ENCODE measurements around the gene GAS2L1. TPM values are rescaled to one million over a fixed set of nuclear protein-coding genes. Genes with fewer than 3 reads are reported as not detected.

The GAS2L1 gene
- total RNA-seq, 1 donor, result 11.6 TPM

- H3K4me2 ChIP-seq (ENCODE audit: insufficient read depth, low read length), result peak overlapping the region; percentile 32
- H3K79me2 ChIP-seq (ENCODE audit: insufficient read depth, low read length), result peaks cover 32% of the 10 kb centered on the region
- H3K27ac ChIP-seq (ENCODE audit: low read depth, low read length), result peak overlapping the region; percentile 78
- H3K27me3 ChIP-seq (ENCODE audit: insufficient read depth, low read length), result peaks cover 15% of the 10 kb centered on the region
- no peaks in the 10 kb centered on the region for H3K36me3 ChIP-seq (ENCODE audit: insufficient read depth, low read length)
- peaks cover 37% of the 10 kb centered on the region for H3K4me1 ChIP-seq (ENCODE audit: insufficient read depth, low read length)
- H3K4me3 ChIP-seq (ENCODE audit: insufficient read depth, low read length), result peak overlapping the region; percentile 10
- no peak overlapping the region for H2AFZ ChIP-seq (ENCODE audit: low read length)
- H4K20me1 ChIP-seq (ENCODE audit: insufficient read depth, low read length), result peaks cover 17% of the 10 kb centered on the region
- TF ChIP-seq, protein P1, sequence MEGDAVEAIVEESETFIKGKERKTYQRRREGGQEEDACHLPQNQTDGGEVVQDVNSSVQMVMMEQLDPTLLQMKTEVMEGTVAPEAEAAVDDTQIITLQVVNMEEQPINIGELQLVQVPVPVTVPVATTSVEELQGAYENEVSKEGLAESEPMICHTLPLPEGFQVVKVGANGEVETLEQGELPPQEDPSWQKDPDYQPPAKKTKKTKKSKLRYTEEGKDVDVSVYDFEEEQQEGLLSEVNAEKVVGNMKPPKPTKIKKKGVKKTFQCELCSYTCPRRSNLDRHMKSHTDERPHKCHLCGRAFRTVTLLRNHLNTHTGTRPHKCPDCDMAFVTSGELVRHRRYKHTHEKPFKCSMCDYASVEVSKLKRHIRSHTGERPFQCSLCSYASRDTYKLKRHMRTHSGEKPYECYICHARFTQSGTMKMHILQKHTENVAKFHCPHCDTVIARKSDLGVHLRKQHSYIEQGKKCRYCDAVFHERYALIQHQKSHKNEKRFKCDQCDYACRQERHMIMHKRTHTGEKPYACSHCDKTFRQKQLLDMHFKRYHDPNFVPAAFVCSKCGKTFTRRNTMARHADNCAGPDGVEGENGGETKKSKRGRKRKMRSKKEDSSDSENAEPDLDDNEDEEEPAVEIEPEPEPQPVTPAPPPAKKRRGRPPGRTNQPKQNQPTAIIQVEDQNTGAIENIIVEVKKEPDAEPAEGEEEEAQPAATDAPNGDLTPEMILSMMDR (IDR thresholded peaks at IDR 0.05; ENCODE audit: extremely low read depth, low read depth, low read length), result no peak
- H3K9me3 ChIP-seq (ENCODE audit: low read depth, low read length), result no peaks in the 10 kb centered on the region
- DNase-seq (ENCODE audit: insufficient read length, low spot score, missing footprints), result peak; percentile 77
Measured at GRCh38 chr22:29309332-29310064, 3.0 kb downstream of the GAS2L1 start.

GRCh38 chr22:29310065-29310862, 3.8 kb downstream of the GAS2L1 start:
- H3K27ac ChIP-seq (ENCODE audit: low read depth, low read length), result peak overlapping the region; percentile 77

GRCh38 chr22:29310863-29311339, 4.5 kb downstream of the GAS2L1 start:
- TF ChIP-seq, protein P1 (IDR thresholded peaks at IDR 0.05; ENCODE audit: extremely low read depth, low read depth, low read length), result no peak
- H3K4me1 ChIP-seq (ENCODE audit: insufficient read depth, low read length), result peaks cover 37% of the 10 kb centered on the region
- H3K36me3 ChIP-seq (ENCODE audit: insufficient read depth, low read length), result no peaks in the 10 kb centered on the region
- H3K79me2 ChIP-seq (ENCODE audit: insufficient read depth, low read length), result peaks cover 32% of the 10 kb centered on the region
- peak overlapping the region; percentile 85 for H2AFZ ChIP-seq (ENCODE audit: low read length)
- peak overlapping the region; percentile 77 for H3K27ac ChIP-seq (ENCODE audit: low read depth, low read length)
- peak; percentile 100 for DNase-seq (ENCODE audit: insufficient read length, low spot score, missing footprints)
- H3K27me3 ChIP-seq (ENCODE audit: insufficient read depth, low read length), result peaks cover 26% of the 10 kb centered on the region
- H4K20me1 ChIP-seq (ENCODE audit: insufficient read depth, low read length), result peaks cover 18% of the 10 kb centered on the region
- no peaks in the 10 kb centered on the region for H3K9me3 ChIP-seq (ENCODE audit: low read depth, low read length)
- H3K4me3 ChIP-seq (ENCODE audit: insufficient read depth, low read length), result peak overlapping the region; percentile 61
- H3K4me2 ChIP-seq (ENCODE audit: insufficient read depth, low read length), result peak overlapping the region; percentile 78

More at GRCh38 chr22:29310065-29310862, 3.8 kb downstream of the GAS2L1 start:
- H2AFZ ChIP-seq (ENCODE audit: low read length), result no peak overlapping the region
- peak overlapping the region; percentile 40 for H3K4me3 ChIP-seq (ENCODE audit: insufficient read depth, low read length)
- no peaks in the 10 kb centered on the region for H3K9me3 ChIP-seq (ENCODE audit: low read depth, low read length)
- H4K20me1 ChIP-seq (ENCODE audit: insufficient read depth, low read length), result peaks cover 18% of the 10 kb centered on the region
- DNase-seq (ENCODE audit: insufficient read length, low spot score, missing footprints), result peak; percentile 56
- peaks cover 37% of the 10 kb centered on the region for H3K4me1 ChIP-seq (ENCODE audit: insufficient read depth, low read length)
- peaks cover 23% of the 10 kb centered on the region for H3K27me3 ChIP-seq (ENCODE audit: insufficient read depth, low read length)
- TF ChIP-seq, protein P1 (IDR thresholded peaks at IDR 0.05; ENCODE audit: extremely low read depth, low read depth, low read length), result no peak
- peak overlapping the region; percentile 78 for H3K4me2 ChIP-seq (ENCODE audit: insufficient read depth, low read length)
- peaks cover 32% of the 10 kb centered on the region for H3K79me2 ChIP-seq (ENCODE audit: insufficient read depth, low read length)
- no peaks in the 10 kb centered on the region for H3K36me3 ChIP-seq (ENCODE audit: insufficient read depth, low read length)
